ENCODE measurements around the gene CYTH2. TPM values are rescaled to one million over a fixed set of nuclear protein-coding genes. Genes with fewer than 3 reads are reported as not detected.

Gene CYTH2
- total and polyA plus RNA-seq, 9 of the 15 experiments (the other 6 are each of a cell fraction or from before 2014, with no cell fraction given), result 1.8 to 45.2 (median 23.8) TPM

- TF ChIP-seq PBX2 (CRISPR knock-in tag; IDR thresholded peaks at IDR 0.05; ENCODE audit: low read depth) (no peak), PBX2 (tag; conservative IDR thresholded peaks at IDR 0.05; ENCODE audit: low read depth) (no peak), ZNF436 (CRISPR knock-in tag; IDR thresholded peaks at IDR 0.05) (0 out of 2 replicates have a peak, but pooled peaks have one; percentile 45), CSDE1 (IDR thresholded peaks at IDR 0.05) (peak in 1 of 2 experiments; percentile 57; a peak in 1 of 4 replicates), FOXJ2 (tag; IDR thresholded peaks at IDR 0.05) (no peak), RB1 (IDR thresholded peaks at IDR 0.05; ENCODE audit: low read depth) (peak; percentile 38), NR2F6 (CRISPR knock-in tag; IDR thresholded peaks at IDR 0.05) (no peak), CAMTA2 (CRISPR knock-in tag; conservative IDR thresholded peaks at IDR 0.05) (no peak), MNT (conservative IDR thresholded peaks at IDR 0.05) (peak; percentile 95 to 98), ZNF766 (CRISPR knock-in tag; conservative IDR thresholded peaks at IDR 0.05) (peak; percentile 77; the same call in 1 of the 2 replicates), NELFE (IDR thresholded peaks at IDR 0.05; ENCODE audit: insufficient read depth, insufficient read length) (no peak), PHB (CRISPR knock-in tag; IDR thresholded peaks at IDR 0.05) (no peak), SREBF1 (IDR thresholded peaks at IDR 0.05; ENCODE audit: borderline replicate concordance, low read depth, low read length) (peak; percentile 37; the same call in 1 of the 2 replicates), CTCFL (IDR thresholded peaks at IDR 0.05; ENCODE audit: borderline replicate concordance, insufficient read depth, low read depth, low read length, poor library complexity, severe bottlenecking) (peak; percentile 78), GATA2 (CRISPR knock-in tag; IDR thresholded peaks at IDR 0.05) (no peak), ZBTB1 (CRISPR knock-in tag; IDR thresholded peaks at IDR 0.05; ENCODE audit: borderline replicate concordance, low read depth) (no peak), USF1 (CRISPR knock-in tag; IDR thresholded peaks at IDR 0.05) (peak; percentile 21; the same call in 1 of the 2 replicates), ZFP30 (CRISPR knock-in tag; IDR thresholded peaks at IDR 0.05; ENCODE audit: borderline replicate concordance) (no peak), ZNF764 (CRISPR knock-in tag; IDR thresholded peaks at IDR 0.05; ENCODE audit: low read depth) (no peak), ESRRA (IDR thresholded peaks at IDR 0.05; ENCODE audit: borderline replicate concordance, low read depth) (no peak; the same call in 1 of the 2 replicates)
Observed at GRCh38 chr19:48445606-48446481, 23.3 kb upstream of the CYTH2 start, which contains the start of gene GRWD1 (continued).

Measured in K562 (cell line).